Adipocyte (in vitro differentiated cells): Measurements from ENCODE around the gene LNPK.
"Not testable (repeated sequence)": the region's sequence is repeated elsewhere in the genome, so short reads cannot be mapped to it uniquely, and the experiment has no call there.

Experiments used
- DNase-seq: peaks from one replicate; pipeline ENCODE4 v3.0.0-alpha.2; 2015; ENCODE audit warnings: low read depth
- H3K27me3 ChIP-seq: replicated peaks from 2 replicates; pipeline ENCODE4 v1.7.0; 2013; ENCODE audit warnings: mild to moderate bottlenecking, low read length, moderate library complexity; ENCODE audit not compliant: control insufficient read depth, insufficient read depth
- H3K36me3 ChIP-seq: 2 replicates; pipeline ENCODE4 v1.7.0; 2013; ENCODE audit warnings: low read length, mild to moderate bottlenecking, moderate library complexity; ENCODE audit not compliant: control insufficient read depth, insufficient read depth, severe bottlenecking
- H3K4me1 ChIP-seq: 2 replicates; pipeline ENCODE4 v1.7.0; 2013; ENCODE audit warnings: mild to moderate bottlenecking, low read length, moderate library complexity; ENCODE audit not compliant: control insufficient read depth, insufficient read depth
- H3K4me3 ChIP-seq: 2 replicates; pipeline ENCODE4 v1.7.0; 2013; ENCODE audit warnings: mild to moderate bottlenecking, low read length, moderate library complexity
- H3K9ac ChIP-seq: 2 replicates; pipeline ENCODE4 v1.7.0; 2013; ENCODE audit warnings: mild to moderate bottlenecking, low read length, moderate library complexity
- H3K9me3 ChIP-seq: 2 replicates; pipeline ENCODE4 v1.7.0; 2013; ENCODE audit warnings: mild to moderate bottlenecking, low read length, moderate library complexity; ENCODE audit not compliant: control insufficient read depth

Gene LNPK

DNA sequence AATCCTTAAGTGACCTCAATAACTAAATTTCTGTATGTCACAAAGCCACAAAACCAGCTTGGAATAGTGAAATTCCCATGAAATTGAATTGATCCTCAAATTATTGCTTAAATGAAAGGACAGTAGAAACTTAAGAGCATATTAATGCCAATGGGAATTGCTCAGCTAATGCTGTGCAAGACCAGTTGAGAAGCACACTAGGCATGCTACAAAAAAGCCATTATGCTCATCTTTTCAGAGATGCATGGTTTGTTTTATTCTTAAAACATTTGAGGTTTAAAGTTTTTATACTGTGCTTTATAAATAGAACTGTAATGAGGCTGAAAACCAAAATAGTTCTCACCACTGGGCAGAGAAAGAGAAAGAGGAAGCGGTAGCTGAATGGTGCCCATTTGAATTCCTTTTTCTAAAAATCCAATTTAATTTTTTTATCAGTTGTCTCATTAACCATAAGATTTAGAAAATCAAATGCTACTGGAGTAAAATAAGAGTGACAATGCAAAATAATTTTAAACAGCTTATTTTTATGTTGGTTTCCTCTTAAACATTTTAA, 98.6 kb downstream of the LNPK start:
- DNase-seq: no peak
- Histone ChIP-seq H3K9me3 (no peaks in the 10 kb centered on the region), H3K9ac (no peak overlapping the region), H3K4me1 (no peaks in the 10 kb centered on the region), H3K36me3 (no peaks in the 10 kb centered on the region), H3K4me3 (no peak overlapping the region), H3K27me3 (no peaks in the 10 kb centered on the region)

DNA sequence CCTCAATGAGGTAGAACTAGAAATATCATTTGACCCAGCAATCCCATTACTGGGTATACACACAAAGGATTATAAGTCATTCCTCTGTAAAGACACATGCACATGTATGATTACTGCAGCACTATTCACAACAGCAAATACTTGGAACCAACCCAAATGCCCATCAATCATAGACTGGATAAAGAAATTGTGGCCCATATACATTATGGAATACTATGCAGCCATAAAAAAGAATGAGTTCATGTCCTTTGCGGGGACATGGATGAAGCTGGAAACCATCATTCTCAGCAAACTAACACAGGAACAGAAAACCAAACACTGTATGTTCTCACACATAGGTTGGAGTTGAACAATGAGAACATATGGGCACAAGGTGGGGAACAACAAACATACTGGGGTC, 106.1 kb downstream of the LNPK start:
- not testable (repeated sequence) for H3K9ac ChIP-seq, H3K9me3 ChIP-seq, H3K4me3 ChIP-seq, DNase-seq, H3K36me3 ChIP-seq, H3K27me3 ChIP-seq, H3K4me1 ChIP-seq

DNA sequence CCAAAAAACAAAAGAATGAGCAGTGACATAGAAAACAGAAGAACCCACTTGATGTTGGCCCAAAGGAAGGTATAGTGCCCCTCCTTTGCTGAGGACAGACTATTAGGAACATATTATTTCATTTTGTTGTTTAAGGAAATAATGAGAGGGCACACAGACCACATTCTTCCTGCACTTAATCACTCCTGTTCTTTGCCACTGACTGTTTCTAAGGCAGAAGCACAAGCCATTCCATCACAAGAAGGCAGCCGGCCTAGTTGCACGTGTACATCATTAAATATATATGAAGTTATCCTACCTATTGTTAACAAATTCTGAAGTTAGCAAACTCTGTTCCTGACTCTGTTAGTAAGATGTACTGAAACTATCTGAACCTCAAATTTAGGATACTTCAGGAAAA, 110.0 kb downstream of the LNPK start:
- Histone ChIP-seq H3K27me3 (no peaks in the 10 kb centered on the region), H3K9me3 (no peaks in the 10 kb centered on the region), H3K4me3 (no peak overlapping the region), H3K4me1 (no peaks in the 10 kb centered on the region), H3K9ac (no peak overlapping the region), H3K36me3 (no peaks in the 10 kb centered on the region)
- peak; percentile 35 for DNase-seq

DNA sequence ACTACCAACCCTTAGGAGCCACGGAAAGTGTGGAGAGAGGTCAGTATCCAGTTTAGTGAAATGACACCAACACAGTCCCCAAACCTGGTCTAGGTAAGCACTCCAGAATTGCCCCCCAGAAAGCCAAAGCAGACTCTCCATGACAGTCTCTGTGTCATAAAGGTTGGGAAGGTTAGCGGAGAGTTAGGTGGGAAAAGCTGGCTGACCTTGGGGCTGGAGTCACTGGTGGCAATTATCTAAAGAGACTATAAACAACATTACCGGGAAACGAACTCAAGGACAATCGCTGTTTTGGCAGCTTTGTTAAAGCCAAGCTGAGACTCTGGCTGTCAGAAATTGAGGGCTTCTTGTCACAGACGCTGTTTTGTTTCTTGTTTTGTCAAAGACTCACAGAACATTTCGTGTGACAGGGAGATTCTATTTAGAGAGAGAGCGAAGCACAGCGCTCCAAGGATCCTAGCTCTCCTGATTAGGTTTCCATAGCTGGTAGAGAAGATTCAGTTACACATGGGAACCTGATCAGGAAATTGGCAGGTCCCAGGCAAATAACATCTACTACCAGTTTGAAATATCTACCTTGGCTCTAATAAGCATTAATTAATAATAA, 111.3 kb downstream of the LNPK start:
- H3K36me3 ChIP-seq: no peaks in the 10 kb centered on the region
- DNase-seq: no peak
- no peaks in the 10 kb centered on the region for H3K9me3 ChIP-seq
- H3K27me3 ChIP-seq: no peaks in the 10 kb centered on the region
- H3K4me1 ChIP-seq: no peaks in the 10 kb centered on the region
- no peak overlapping the region for H3K4me3 ChIP-seq
- no peak overlapping the region for H3K9ac ChIP-seq

DNA sequence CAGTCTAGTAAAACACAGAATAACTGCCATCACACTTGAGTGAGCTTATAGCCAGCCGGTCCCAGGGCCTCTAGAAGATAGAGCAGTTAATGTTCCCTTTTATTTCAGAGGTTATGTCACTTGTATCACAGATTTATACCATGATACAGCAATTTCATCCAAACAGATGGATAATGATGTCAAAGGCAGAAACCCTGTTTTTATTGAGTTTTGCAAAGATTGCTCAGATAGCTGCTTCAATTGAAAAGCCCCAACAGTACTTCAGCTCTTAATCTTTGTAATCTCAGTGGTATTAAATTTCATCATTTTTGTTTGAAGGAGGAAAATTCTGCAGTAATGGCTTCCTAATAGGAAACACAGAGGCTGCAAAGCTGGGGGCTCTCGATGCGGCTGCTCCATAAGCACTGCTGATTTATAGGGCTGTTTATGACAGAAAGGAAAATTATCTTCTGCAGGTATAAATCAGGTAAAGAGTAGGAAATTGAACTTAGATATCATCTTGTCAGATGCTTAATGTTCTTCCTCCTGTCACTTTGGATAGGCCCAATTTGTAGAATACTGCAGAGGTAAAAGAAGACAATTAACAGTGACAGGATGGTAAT, 112.3 kb downstream of the LNPK start:
- Histone ChIP-seq H3K4me3 (no peak overlapping the region), H3K4me1 (no peaks in the 10 kb centered on the region), H3K27me3 (no peaks in the 10 kb centered on the region), H3K36me3 (no peaks in the 10 kb centered on the region), H3K9me3 (no peaks in the 10 kb centered on the region), H3K9ac (no peak overlapping the region)
- peak; percentile 2 for DNase-seq

DNA sequence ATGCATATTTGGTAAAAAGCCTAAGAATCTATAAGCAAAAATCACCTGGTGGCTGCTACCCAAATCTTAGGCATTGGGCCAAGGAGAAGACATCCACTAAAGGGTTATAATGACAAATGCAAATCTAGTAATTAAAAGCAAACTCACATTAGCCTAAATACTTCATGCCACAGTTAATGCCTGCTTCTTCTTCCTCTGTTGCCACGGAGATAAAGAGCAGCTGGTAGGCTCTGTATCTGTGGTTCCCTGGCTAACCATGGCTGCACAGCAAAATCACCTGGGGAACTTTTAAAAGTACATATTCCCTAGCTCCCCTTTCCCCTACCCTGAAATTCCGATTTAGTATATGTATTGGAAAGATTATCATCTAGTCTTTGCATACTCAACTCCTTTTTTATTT, 114.3 kb downstream of the LNPK start:
- Histone ChIP-seq H3K27me3 (no peaks in the 10 kb centered on the region), H3K36me3 (no peaks in the 10 kb centered on the region), H3K4me3 (no peak overlapping the region), H3K4me1 (no peaks in the 10 kb centered on the region), H3K9me3 (no peaks in the 10 kb centered on the region), H3K9ac (no peak overlapping the region)
- no peak for DNase-seq

DNA sequence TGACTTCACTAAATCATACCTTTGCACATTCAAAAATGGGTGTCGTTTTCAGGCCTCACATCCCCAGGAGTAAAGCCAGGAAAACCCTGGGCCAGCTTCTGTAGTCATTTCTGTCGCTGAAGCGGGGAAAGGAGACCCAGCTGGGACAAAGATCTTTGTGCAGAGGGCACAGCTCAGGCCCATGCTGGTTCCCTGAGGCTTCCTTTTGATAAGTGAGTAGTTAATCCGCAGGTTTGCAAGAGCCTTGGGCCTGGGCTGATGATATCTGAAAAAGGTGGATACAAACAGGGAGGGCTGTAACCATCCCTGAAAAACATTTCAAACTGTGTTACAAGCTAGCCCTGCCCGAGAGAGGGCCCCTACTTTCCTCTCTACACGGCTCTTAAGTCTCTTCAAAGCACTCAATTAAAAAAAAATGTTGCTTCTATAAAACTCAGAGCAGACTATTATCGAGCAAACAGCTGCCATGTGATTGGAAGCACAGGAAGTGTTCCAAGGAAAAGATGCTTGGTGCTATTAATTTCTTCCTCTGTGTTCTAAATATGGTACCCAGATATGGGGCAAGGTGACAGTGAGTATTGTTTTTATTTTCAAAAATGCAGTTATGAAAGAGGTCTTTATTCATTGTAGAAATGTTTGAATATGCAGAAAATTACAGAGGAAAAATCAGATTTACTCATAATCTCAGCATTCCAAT, 117.2 kb downstream of the LNPK start:
- H3K36me3 ChIP-seq: no peaks in the 10 kb centered on the region
- no peak overlapping the region for H3K4me3 ChIP-seq
- no peaks in the 10 kb centered on the region for H3K9me3 ChIP-seq
- no peaks in the 10 kb centered on the region for H3K4me1 ChIP-seq
- no peak for DNase-seq
- H3K9ac ChIP-seq: no peak overlapping the region
- H3K27me3 ChIP-seq: no peaks in the 10 kb centered on the region

DNA sequence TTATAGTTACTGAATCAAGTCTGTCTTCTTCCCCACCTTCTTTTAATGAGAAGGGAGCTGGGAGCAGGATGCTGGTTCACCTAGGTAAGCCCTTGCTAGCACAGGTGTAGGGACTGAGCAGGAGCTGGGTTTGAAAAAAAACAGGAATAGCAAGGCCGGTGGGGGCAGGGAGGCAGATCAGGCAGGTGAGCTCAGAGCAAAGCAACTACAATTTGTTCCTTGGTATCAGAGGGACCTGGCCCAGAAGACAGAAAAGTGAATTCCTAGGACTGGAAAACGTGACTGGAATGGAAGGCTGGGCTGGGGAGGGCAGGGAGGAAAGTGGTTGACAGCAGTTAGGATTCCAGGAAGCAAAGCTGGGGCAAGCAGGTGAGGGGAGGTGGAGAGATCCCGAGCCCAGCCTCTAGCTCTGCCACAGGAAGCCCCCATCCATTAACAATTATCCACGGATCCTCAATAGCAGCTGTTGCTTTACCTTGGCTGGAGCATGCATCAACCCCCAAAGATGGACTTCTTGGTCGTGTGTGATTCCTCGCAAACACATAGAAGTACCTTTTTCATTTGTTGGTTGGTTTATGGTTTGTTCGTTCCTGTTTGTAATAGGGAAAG, 118.4 kb downstream of the LNPK start:
- H3K4me1 ChIP-seq: peaks cover 2% of the 10 kb centered on the region
- DNase-seq: no peak
- no peak overlapping the region for H3K9ac ChIP-seq
- no peaks in the 10 kb centered on the region for H3K36me3 ChIP-seq
- H3K27me3 ChIP-seq: no peaks in the 10 kb centered on the region
- no peak overlapping the region for H3K4me3 ChIP-seq
- H3K9me3 ChIP-seq: no peaks in the 10 kb centered on the region

DNA sequence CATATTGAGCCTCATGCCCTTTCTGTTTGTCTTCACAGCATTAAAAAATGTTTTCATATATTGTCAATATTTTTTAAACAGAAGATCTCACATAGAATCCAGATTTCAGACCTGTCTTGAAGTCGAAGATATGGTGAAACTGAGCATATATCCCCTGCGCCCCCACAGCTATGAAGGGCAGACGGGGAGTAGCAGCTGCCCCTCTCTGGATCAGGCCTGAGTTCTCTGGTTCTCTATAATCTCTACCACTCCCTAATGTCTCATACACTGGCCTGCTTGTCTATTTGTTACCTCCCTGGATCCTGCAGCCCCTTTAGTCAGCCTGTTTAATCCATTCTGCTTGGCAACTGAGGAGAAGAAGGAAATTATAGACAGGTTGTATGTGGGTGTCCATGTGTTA, 122.4 kb downstream of the LNPK start:
- no peak for DNase-seq
- H3K9me3 ChIP-seq: no peaks in the 10 kb centered on the region

DNA sequence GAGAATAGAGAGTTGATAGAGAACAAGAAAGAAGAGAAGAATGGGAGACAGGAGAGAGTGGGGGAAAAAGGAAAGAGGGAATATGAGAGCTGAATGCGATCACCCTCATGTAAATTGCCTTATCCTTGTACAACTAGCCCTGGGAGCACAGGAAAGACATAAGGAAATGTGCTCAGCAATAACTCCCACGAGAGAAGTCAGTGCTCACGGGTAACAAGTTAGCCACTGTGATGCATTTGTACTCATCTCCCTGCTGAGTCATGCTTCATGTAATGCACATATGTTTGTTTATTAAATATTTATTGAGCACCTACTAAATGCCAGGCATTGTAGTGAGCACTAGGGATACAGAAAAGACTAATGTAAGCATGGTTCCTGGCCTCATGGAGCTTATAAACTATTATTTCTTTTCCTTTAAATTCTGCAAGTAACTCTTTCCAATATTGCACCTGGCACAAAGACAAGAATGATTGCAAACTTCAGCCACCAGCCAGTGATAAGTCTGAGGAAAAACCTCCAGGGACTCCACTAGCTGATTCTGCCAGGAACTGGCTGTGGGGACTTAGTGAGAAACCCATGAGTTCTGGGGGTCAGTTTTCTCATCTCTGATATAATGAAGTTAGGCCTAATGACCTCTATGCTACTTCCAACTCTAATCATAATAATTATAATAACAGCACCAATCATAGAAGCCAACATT, 124.1 kb downstream of the LNPK start:
- H3K27me3 ChIP-seq: no peaks in the 10 kb centered on the region
- peak; percentile 44 for DNase-seq
- H3K4me1 ChIP-seq: peaks cover 33% of the 10 kb centered on the region
- no peak overlapping the region for H3K4me3 ChIP-seq
- no peaks in the 10 kb centered on the region for H3K36me3 ChIP-seq
- H3K9ac ChIP-seq: no peak overlapping the region
- H3K9me3 ChIP-seq: no peaks in the 10 kb centered on the region

More for the DNA sequence above, 122.4 kb downstream of the LNPK start:
- Histone ChIP-seq H3K9ac (no peak overlapping the region), H3K36me3 (no peaks in the 10 kb centered on the region), H3K4me3 (no peak overlapping the region), H3K4me1 (peaks cover 19% of the 10 kb centered on the region), H3K27me3 (no peaks in the 10 kb centered on the region)

DNA sequence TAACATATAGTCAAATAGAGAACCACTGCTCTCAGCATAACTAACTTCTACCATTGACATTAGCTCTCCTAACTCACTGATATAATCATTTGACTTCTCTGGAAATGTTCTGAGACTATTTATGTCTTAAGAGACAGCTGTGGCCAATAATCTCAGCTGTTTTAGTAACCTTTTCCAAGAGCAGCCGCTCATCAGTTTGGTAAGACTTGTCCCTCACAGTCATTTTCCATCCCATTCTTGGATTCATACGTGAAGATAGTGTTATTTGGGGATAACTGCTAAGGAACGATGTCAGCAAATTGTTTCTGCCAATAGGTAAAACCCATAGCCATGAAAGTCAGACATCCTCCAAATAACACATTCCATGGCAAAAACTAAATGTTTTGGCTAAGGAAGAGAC, 127.8 kb downstream of the LNPK start:
- Histone ChIP-seq H3K4me3 (no peak overlapping the region), H3K36me3 (no peaks in the 10 kb centered on the region), H3K27me3 (no peaks in the 10 kb centered on the region), H3K4me1 (peaks cover 61% of the 10 kb centered on the region), H3K9me3 (no peaks in the 10 kb centered on the region), H3K9ac (no peak overlapping the region)
- DNase-seq: no peak
